ENCODE measurements around the gene CLCA2.

The CLCA2 gene

DNA sequence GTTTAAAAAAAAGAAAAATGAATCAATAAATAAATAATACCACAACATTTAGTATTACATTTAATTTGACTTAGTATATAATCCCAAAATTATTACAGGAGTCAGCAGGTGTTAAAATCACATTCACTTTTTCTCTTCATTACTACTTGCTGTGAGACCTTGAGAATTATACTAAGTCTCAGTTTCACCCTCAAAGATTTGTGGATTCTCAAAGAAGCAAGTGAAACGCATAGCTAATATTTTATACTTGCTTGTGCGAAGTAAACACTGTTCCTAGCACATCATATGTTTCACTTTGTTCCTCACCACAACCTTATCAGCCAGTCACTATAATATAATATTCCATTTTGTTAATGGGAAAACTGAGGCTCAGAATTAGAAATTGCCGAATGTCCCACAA lies 48.8 kb downstream of the CLCA2 start:
- no peak for TF ChIP-seq CTCF (IDR thresholded peaks at IDR 0.05; ENCODE audit: borderline replicate concordance, control extremely low read depth, extremely low read depth, insufficient read depth, missing control alignments)
- DNase-seq (ENCODE audit: low spot score) = peak; percentile 25
- in situ Hi-C loops (cut with MboI; ENCODE audit: low sequenced_read_pairs, unreplicated experiment) = no loop called here

DNA sequence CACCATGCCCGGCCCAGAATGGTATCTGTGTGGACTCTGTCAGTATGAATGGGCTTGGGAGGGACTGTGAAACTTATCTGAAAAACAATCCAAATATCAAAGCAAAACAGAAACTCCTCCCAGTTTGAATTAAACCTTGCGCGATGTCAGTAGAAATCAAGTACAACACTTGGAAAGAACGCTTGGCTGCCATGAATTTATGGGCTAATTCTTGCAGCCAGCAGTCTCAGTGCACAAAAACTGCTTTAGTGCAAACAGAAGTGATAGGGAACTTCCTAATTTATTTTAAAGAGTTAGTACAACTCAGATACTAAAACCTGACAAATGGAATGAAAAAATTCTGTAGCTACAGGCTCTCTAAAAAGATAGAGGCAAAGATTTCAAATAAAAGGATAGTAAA lies 53.3 kb downstream of the CLCA2 start:
- DNase-seq (ENCODE audit: low spot score) = no peak
- no peak for TF ChIP-seq CTCF (IDR thresholded peaks at IDR 0.05; ENCODE audit: borderline replicate concordance, control extremely low read depth, extremely low read depth, insufficient read depth, missing control alignments)
- in situ Hi-C loops (cut with MboI; ENCODE audit: low sequenced_read_pairs, unreplicated experiment) = no loop called here

GRCh38 chr1:86477682-86478081 lies 53.7 kb downstream of the CLCA2 start:
- no peak for DNase-seq (ENCODE audit: low spot score)
- TF ChIP-seq CTCF (IDR thresholded peaks at IDR 0.05; ENCODE audit: borderline replicate concordance, control extremely low read depth, extremely low read depth, insufficient read depth, missing control alignments) = no peak
- in situ Hi-C loops (cut with MboI; ENCODE audit: low sequenced_read_pairs, unreplicated experiment) = no loop called here

DNA sequence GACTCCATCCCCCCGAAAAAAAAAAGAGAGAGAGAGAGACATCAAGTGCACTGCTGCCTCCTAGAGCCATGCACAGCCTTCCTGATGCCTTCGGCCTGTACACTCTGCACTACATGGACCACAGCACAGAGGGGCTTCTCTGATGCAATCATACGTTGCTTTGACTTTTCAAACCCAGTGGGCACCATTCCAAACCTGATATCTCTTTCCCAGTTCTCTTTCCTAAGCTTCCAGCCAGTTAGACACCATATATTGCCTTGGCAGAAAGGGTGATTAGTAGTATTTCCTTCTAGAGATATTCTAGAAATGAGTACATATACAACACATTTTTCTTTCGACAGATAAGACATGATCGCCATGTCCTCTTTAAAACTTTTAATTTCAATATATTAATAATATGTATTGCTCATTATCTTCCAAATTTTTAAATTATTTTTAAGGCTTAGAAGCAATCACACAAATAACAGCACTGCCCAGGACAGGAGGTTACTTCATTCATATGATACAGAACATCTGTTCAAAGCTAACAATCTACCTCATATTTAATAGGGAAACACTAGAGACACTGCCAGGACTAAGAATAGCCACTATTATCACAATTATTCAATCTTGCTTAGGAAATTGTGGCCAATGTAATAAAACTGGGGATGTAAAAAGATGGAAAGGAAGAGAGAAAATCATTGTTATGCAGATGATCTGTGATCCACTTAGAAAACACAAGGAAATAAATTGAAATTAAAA lies 54.6 kb downstream of the CLCA2 start:
- in situ Hi-C loops (cut with MboI; ENCODE audit: low sequenced_read_pairs, unreplicated experiment) = no loop called here
- no peak for TF ChIP-seq CTCF (IDR thresholded peaks at IDR 0.05; ENCODE audit: borderline replicate concordance, control extremely low read depth, extremely low read depth, insufficient read depth, missing control alignments)
- no peak for DNase-seq (ENCODE audit: low spot score)

- in situ Hi-C loops (cut with MboI; ENCODE audit: low sequenced_read_pairs, unreplicated experiment) = no loop called here
- TF ChIP-seq CTCF (IDR thresholded peaks at IDR 0.05; ENCODE audit: borderline replicate concordance, control extremely low read depth, extremely low read depth, insufficient read depth, missing control alignments) = no peak
- DNase-seq (ENCODE audit: low spot score) = no peak
These were observed 58.0 kb downstream of the CLCA2 start for GRCh38 chr1:86481966-86482365.

DNA sequence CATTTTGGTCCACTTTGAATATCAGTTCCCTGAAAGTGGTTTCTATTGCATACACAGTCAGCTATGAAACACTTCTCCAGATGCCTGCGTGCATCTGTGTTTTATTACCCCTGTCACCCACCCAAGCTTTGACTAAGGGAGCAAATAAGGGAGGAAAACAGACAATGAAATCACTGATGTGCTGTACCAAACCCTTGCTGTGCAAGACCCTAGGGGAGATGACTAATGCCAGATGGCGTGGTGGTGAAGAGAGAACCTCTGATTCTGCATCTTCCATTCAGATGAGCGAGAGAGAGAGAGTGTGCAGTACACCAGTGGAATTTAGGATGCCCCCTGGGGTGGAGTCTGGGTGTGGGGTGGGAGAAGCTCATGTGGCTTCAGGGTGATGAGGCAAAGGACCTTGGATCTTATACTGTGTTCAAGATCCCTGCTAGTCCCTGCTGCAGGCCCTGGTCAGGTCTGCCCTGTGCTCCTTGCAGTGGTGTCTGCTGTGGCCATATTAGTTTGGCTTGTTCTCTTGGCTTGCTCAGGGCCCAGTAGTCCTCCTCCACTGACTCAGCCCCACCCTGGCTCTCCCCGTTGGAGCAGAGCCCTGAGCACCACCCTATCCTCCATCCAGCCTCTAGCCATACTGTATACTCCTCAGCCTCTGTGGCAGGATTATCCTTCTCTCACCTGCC lies 63.3 kb downstream of the CLCA2 start:
- TF ChIP-seq CTCF (IDR thresholded peaks at IDR 0.05; ENCODE audit: borderline replicate concordance, control extremely low read depth, extremely low read depth, insufficient read depth, missing control alignments) = no peak
- in situ Hi-C loops (cut with MboI; ENCODE audit: low sequenced_read_pairs, unreplicated experiment) = no loop called here
- DNase-seq (ENCODE audit: low spot score) = no peak
